ENCODE measurements around the gene PRPF31. TPM values are rescaled to one million over a fixed set of nuclear protein-coding genes. Genes with fewer than 3 reads are reported as not detected.
A peak's percentile ranks its signal among the peaks of the same experiment; 100 is the strongest.

Gene PRPF31
- total and polyA plus RNA-seq, 9 of the 15 experiments (the other 6 are each of a cell fraction or from before 2014, with no cell fraction given), result 5.8 to 92.2 (median 69.2) TPM

GRCh38 chr19:54156490-54156889 is 40.9 kb downstream of the PRPF31 start (continued):
- no peak for TF ChIP-seq ZBTB11 (CRISPR knock-in tag; IDR thresholded peaks at IDR 0.05)
- no peak for TF ChIP-seq SMAD1 (IDR thresholded peaks at IDR 0.05; ENCODE audit: low read depth, low read length, partially characterized antibody)

GRCh38 chr19:54156953-54157352 is 41.4 kb downstream of the PRPF31 start:
- peaks cover 15 to 28% of the 10 kb centered on the region in 2 experiments for H3K4me1 ChIP-seq (replicated peaks in 1 of 2; ENCODE audit: control insufficient read depth in 2 of 2, insufficient read depth in 2 of 2, low read length in 2 of 2)
- 90% methylated on average over 3 of the region's 3 CpGs for WGBS (ENCODE audit: insufficient coverage, low coverage, missing lambda C conversion rate)
- ChIA-PET CTCF (ENCODE audit: low intra/inter-chr PET ratio) (no interaction called here), POLR2A (interaction anchor here (0.7 to 1.7 kb wide), 3 partner anchors 12 to 20 kb away, joined by 3 to 6 read pairs (median 3); partner anchors contain the start of gene CNOT3)
- H3K36me3 ChIP-seq (ENCODE audit: control insufficient read depth, insufficient read depth, low read length), result peaks cover 64% of the 10 kb centered on the region
- BruUV-seq (replicated peaks), result no TSS peak
- no peaks in the 10 kb centered on the region for H3K9me3 ChIP-seq (replicated peaks; ENCODE audit: control insufficient read depth, insufficient read depth, low read depth, low read length)
- no peak overlapping the region for H2AFZ ChIP-seq (ENCODE audit: low read depth, low read length)
- peaks cover 18% of the 10 kb centered on the region; the same call in 2 of the 3 replicates for H3K79me2 ChIP-seq (ENCODE audit: control insufficient read depth, insufficient read depth, low read length)
- ATAC-seq, result no peak
- H3K9me1 ChIP-seq (ENCODE audit: control insufficient read depth, insufficient read depth, low read length), result no peaks in the 10 kb centered on the region
- no peak for FAIRE-seq
- intact Hi-C loops (cut with micrococcal nuclease), result no loop called here
- no peak overlapping the region; a peak in 1 of 4 replicates for H3K9ac ChIP-seq (ENCODE audit: insufficient read depth in 1 of 2, low read depth in 2 of 2, low read length in 2 of 2)
- in situ Hi-C loops (cut with MboI), result no loop called here
- TF ChIP-seq POLR2A (conservative IDR thresholded peaks at IDR 0.05) (peak; percentile 5; the same call in 1 of the 2 replicates), ZBTB33 (CRISPR knock-in tag; IDR thresholded peaks at IDR 0.05) (no peak)
- DNase-seq (ENCODE audit: extremely low read depth in 1 of 4, low spot score in 3 of 4), result no peak
- H3K27ac ChIP-seq (ENCODE audit: extremely low read depth, low read depth, low read length), result no peak overlapping the region
- no peak overlapping the region for H3K4me2 ChIP-seq (ENCODE audit: insufficient read depth, low read length)
- no peaks in the 10 kb centered on the region; the same call in 1 of the 2 replicates for H4K20me1 ChIP-seq (replicated peaks; ENCODE audit: control insufficient read depth, insufficient read depth, low read length)
- no peak overlapping the region for H3K4me3 ChIP-seq
- H3K27me3 ChIP-seq (ENCODE audit: control insufficient read depth in 2 of 2, insufficient read depth in 2 of 2, low read length in 2 of 2), result no peaks in the 10 kb centered on the region
